Omental fat pad (tissue), 4 donors: ENCODE data around the gene INPP5A. TPM values are rescaled to one million over a fixed set of nuclear protein-coding genes. Genes with fewer than 3 reads are reported as not detected.

Experiments used
- ATAC-seq: fragments of 150-250 bp; one replicate; pipeline ENCODE4 v1.9.1; 2016; ENCODE audit warnings: mild to moderate bottlenecking, moderate library complexity; ENCODE audit not compliant: low FRiP score
- DNase-seq: peaks from one replicate; pipeline ENCODE4 v3.0.0-alpha.2; 2019; ENCODE audit warnings: low spot score
- total RNA-seq, 4 donors: library from RNA; depleted of rRNA; stranded (reverse); fragments of >200 nt; gene quantifications; one replicate each; pipeline ENCODE4 v1.1.0, GENCODE V29; 2016
- TF ChIP-seq, protein P1 (sequence below), 3 donors: fragments of 450-650 bp; IDR thresholded peaks; one replicate each; pipeline ENCODE4 v1.5.1; 2016 to 2017; ENCODE audit warnings: antibody characterized with exemption in 3 of 3, mild to moderate bottlenecking in 3 of 3, moderate library complexity in 2 of 3

INPP5A gene
- total RNA-seq, 4 donors from 2014 or later = 34.1 to 49.3 (median 43.3) TPM

DNA sequence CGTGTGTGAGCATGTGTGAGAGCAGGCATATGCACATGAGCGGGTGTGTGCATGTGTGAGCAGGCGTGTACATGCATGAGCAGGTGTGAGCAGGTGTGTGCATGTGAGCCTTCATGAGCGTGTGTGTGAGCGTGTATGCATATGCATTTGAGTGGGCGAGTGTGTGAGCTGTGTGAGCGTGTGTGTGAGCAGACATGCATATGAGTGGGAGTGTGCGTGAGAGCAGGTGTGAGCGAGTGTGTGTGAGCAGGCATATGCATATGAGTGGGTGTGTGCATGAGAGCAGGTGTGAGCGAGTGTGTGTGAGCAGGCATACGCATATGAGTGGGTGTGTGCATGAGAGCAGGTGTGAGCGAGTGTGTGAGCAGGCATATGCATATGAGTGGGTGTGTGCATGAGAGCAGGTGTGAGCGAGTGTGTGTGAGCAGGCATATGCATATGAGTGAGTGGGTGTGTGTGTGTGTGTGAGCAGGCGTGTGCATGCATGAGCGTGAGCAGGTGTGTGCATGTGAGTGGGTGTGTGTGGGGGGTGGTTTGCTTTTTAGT, 217.7 kb downstream of the INPP5A start:
- ATAC-seq (no peak), DNase-seq (no peak)
- TF ChIP-seq, protein P1, sequence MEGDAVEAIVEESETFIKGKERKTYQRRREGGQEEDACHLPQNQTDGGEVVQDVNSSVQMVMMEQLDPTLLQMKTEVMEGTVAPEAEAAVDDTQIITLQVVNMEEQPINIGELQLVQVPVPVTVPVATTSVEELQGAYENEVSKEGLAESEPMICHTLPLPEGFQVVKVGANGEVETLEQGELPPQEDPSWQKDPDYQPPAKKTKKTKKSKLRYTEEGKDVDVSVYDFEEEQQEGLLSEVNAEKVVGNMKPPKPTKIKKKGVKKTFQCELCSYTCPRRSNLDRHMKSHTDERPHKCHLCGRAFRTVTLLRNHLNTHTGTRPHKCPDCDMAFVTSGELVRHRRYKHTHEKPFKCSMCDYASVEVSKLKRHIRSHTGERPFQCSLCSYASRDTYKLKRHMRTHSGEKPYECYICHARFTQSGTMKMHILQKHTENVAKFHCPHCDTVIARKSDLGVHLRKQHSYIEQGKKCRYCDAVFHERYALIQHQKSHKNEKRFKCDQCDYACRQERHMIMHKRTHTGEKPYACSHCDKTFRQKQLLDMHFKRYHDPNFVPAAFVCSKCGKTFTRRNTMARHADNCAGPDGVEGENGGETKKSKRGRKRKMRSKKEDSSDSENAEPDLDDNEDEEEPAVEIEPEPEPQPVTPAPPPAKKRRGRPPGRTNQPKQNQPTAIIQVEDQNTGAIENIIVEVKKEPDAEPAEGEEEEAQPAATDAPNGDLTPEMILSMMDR (IDR thresholded peaks at IDR 0.05) = no peak

DNA sequence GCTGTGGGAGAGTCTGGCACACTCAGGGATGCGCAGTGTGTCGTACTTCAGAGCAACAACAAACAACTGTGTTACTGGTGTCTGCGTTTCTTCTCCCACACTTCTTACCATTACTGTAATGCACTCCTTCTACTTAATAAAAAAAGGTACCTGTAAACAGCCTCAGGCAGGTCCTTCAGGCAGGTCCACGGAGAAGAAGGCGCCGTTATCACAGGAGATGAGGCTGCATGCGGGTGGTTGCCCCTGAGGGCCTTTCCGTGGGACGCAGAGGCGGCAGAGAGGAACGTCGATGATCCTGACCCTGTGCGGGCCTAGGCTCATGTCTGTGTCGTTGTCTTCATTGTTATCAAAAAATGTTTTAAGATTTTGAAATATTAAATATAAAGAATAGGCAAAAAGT, 219.0 kb downstream of the INPP5A start:
- TF ChIP-seq, protein P1 (IDR thresholded peaks at IDR 0.05) = no peak
- DNase-seq (no peak), ATAC-seq (no peak)

DNA sequence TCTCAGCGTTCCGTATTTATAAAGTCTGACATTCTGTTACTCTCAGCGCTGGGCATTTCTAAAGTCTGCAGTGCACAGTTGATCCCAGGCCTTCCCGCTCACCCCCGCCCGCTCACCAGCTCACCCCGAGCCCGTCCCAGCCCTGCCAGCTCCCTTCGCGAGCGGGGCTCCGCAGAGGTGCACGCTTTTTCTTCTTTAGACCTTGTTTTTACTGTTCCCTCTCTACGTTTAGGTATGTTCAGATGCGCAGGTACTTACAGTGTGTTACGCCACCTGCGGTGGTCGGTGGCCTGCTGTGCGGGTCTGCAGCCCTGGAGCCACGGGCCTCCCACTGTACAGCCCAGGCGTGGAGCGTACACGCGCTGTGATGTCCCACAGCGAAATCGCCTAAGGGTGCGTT, 219.6 kb downstream of the INPP5A start:
- TF ChIP-seq, protein P1 (IDR thresholded peaks at IDR 0.05) = no peak
- no peak for ATAC-seq
- no peak for DNase-seq

DNA sequence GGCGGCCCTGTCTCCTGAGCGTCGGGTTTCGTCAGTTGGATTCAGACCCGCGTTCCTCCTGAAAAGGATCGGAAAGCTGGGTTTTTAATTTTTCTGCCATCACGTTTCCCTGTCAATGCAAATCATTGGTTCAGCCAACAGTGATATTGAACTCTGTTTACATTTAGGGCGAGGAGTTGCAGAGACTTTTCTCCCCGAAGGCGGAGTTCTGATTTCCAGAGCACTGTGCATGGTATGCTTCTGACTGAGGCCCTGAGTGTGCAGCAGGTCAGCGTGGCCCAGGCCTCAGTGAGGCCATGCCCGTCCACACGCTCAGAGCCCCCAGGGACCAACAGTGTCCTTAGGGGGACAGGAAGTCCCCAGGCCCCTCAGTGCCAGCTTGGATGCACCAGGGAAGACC, 221.3 kb downstream of the INPP5A start:
- DNase-seq = no peak
- TF ChIP-seq, protein P1 (IDR thresholded peaks at IDR 0.05) = no peak
- no peak for ATAC-seq

DNA sequence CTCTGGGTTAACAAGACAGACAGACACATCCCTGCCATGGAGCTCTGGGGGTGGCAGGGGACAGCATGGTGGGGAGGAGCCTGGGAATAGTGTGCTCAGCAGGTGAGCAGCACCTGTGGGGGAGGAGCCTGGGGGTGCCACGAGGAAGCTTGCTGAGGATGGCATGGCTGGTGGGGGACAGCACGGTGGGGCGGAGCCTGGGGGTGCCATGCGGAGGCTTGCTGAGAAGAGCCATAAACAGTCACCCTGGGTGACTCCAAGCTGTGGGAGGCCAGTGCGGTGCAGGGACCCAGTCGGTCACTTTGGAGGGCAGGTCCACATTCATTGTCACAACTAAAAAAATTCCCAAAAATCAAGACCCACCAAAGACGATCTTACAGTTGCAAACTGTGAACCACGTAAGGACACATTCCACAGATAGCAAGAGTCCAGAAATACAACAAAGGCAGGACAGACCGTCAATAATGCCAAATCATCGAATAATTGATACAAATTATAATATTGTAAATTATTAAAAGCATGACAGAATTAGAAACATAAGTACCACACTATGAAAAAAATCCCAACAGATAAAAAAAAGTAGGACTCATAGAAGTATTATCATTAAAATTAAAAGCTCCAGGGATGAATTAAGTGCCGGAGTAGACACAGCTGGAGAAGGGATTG, 223.9 kb downstream of the INPP5A start:
- DNase-seq = no peak
- TF ChIP-seq, protein P1 (IDR thresholded peaks at IDR 0.05) = no peak
- no peak for ATAC-seq

DNA sequence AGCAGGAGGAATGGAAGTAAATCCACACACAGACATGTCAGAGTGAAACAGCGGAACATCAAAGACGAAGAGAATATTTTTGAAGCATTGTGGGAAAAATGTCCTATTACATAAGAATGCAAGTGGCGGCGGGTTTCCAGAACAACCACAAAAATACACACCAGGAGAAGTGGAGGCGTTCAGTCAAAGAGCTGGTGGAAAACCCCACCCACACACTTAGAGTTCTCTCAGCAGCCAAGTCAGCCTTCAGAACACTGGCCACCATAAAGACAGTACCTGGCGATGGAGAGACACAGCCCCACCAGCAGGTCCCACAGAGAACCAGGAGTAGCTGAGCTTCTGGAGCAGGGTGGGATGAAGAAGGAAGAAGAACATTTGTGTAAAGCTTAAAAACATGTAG, 224.7 kb downstream of the INPP5A start:
- ATAC-seq = no peak
- TF ChIP-seq, protein P1 (IDR thresholded peaks at IDR 0.05) = no peak
- DNase-seq = no peak

DNA sequence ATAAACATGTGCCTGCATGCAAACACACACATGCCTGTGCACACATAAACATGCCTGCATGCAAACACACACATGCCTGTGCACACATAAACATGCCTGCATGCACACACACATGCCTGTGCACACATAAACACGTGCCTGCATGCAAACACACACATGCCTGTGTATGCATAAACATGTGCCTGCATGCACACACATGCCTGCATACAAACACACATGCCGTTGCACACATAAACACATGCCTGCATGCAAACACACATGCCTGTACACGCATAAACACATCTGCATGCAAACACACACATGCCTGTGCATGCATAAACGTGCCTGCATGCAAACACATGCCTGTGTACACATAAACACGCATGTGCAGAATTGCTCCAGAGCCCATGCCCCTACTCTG, 226.0 kb downstream of the INPP5A start:
- ATAC-seq (no peak), DNase-seq (no peak)
- TF ChIP-seq, protein P1 (IDR thresholded peaks at IDR 0.05) = no peak
